Measurements from ENCODE around the gene ENTREP3.
A peak's percentile ranks its signal among the peaks of the same experiment; 100 is the strongest.
"Not testable (repeated sequence)": the region's sequence is repeated elsewhere in the genome, so short reads cannot be mapped to it uniquely, and the experiment has no call there.

The ENTREP3 gene

GRCh38 chr1:155250246-155250632, 5.0 kb downstream of the ENTREP3 start:
- peak; percentile 36 for DNase-seq

DNA sequence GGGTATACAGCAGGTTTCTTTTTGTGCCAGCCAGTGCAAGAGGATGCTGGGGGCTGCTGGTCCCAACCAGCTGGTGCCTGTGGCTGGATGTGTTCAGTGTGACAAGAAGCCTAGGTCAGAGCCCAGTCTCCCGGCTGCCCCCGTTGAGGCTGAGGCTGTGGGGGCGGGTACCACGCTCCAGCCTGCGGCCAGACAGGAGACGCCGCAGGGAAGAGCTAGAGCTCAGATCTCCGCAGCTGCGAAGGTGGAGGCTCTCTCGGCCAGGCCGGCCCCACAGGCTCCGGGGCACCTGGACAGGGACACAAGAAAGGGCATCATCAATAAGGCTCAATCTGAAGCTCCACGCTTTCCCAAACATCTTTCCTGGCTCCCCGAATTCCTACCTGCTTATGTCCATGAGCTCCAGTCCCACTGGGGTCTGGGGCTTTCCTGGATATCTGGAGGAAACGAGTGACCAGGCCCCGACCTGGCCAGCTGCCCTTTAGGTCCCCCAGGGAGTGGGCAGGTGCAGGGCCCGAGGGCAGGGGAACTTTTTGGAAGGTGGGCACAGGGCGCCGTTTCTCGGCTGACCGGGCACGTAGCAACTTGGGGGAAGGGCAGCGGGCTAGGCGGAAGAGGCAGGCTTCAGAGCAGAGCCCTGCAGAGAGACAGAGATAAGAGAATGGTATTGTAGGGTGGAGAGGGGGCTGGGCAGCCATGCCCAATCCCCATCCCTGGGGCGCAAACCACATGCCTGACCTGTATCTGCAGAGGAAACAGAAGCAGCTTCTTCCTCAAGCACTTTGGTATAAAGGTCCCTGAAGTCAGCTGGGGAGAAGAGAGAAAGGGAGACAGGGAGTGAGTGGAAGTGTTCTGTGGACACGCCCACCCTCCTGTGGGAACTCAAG, 7.4 kb downstream of the ENTREP3 start:
- no peak for DNase-seq

DNA sequence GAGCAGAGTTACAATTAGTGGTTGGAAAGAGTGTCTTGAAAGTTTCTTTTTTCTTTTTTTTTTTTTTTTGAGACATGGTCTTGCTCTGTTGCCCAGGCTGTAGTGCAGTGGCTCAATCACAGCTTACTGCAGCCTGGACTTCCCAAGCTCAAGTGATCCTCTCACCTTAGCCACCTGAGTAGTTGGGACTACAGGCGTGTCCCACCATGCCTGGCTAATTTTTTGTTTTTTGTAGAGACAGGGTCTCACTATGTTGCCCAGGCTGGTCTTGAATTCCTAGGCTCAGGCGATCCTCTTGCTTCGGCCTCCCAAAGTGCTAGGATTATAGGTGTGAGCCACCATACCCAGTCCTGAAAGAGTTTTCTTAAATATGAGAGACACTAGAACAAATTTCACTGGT, 8.5 kb downstream of the ENTREP3 start:
- DNase-seq: not testable (repeated sequence)

GRCh38 chr1:155245163-155245524, 10.1 kb downstream of the ENTREP3 start:
- no peak for DNase-seq

DNA sequence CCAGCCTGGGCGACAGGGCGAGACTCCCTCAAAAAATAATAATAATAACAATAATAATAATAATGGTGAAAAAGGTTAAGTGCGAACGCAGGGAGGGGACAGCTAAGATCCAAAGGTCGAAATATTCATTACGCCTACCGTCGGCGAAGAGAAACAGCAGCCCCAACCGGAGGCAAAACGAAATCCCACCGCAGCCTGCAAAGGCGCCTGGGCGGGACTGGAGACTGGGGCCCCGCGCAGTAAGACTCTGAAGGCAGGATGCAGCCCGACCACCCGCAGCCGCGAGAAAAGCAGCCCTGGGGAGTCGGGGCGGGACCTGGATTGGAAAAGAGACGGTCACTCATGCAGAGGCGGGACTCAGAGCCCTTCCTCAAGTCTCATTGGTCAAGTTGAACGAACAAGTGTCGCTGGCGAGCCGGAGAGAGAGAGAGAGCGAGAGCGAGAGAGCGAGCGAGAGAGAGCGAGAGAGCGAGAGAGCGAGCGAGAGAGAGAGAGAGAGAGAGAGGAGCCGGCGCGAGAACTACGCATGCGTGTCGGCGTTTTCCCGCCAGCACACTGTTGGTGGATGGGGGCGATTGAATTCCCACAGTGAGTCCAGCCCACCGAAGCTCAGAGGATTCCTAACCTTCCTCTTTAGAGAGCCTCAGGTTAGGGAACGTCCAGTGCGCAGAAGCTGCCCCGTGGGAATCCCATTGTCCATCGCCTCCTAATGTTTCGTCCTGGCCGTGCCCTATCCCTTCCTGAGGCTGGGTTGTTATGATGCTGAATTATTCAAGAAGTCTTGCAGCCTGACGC, 10.7 kb downstream of the ENTREP3 start:
- DNase-seq: peak; percentile 100

DNA sequence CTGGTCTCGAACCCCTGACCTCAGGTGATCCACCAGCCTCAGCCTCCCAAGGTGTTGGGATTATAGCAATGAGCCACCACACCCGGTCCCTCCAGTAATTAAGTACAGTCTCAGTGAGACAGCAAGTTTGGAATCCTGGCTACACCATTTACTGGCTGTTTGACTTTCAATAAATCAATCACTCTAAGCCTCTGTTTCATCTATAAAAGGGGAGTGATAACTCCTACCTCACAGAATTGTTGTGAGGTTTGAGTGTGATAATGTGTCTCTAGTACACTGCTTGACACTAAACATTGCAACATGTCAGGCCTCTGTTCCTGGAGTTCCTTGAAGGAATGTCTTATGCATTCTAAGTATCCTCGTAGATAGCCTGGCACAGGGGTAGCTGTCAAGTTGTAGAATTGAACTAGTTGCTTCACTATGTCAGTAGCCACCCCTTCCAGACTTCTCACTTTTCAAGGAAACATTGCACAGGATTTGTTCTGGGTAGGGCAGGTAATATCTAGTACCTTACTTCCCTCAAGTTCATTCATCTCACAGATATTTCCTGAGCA, 12.4 kb downstream of the ENTREP3 start:
- DNase-seq: no peak

DNA sequence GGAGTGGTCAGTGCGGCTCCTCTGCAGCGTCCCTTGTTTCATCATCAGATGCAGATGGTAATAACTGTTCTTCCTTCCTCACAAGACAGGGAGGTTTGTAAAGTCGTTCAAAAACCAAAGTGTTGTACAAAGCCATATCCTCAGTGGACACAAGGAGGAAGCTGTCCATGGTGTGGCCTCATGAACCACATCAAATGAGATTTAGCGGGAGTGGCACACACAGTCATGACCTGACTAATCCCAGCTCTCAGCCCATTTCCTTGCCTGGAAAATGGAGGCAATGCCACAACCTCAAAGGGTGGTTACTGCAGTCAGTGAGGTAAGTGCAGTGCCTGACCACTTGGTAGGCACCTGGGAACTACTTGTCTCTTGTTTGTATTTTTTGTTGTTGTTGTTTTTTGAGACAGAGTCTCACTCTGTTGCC, 13.4 kb downstream of the ENTREP3 start:
- DNase-seq: no peak

GRCh38 chr1:155241069-155241679, 14.1 kb downstream of the ENTREP3 start:
- peak; percentile 79 for DNase-seq

- DNase-seq: no peak
These were observed 18.8 kb downstream of the ENTREP3 start for GRCh38 chr1:155236451-155236850.

DNA sequence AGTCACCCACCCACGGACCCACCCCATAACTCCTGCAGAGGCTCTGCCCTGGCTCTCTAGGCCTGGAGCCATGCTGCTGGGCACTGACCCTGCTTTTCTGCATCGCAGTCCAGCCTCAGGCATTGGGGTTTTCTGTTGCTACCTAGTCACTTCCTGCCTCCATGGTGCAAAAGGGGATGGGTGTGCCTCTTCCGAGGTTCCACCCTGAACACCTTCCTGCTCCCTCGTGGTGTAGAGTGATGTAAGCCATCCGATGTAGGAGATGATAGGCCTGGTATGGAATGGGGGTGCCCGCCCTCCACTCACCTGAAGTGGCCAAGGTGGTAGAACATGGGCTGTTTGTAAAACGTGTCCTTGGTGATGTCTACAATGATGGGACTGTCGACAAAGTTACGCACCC, 19.9 kb downstream of the ENTREP3 start:
- DNase-seq: not testable (repeated sequence)

DNA sequence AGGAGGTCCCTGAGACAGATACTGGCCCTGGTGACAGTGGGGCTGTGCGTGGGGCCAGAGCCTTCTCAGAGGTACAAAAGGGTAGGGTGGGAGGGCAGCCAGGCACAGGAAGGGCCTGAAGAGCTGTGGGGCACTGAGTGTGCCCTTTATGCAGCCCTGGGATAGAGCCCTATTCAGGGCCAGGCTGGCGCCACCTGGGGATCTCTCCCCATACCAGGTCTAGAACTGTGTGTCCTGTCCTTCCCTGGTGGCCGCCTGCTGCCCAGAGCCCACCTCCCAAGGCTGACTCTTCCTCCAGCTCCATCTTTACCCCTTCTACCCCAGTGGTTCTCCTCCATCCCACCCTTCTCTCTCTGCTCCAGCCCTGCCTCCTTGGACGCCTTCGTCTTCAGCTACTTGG, 21.8 kb downstream of the ENTREP3 start:
- not testable (repeated sequence) for DNase-seq

- DNase-seq: peak; percentile 93
These were observed 23.0 kb downstream of the ENTREP3 start for GRCh38 chr1:155232001-155232978.

DNA sequence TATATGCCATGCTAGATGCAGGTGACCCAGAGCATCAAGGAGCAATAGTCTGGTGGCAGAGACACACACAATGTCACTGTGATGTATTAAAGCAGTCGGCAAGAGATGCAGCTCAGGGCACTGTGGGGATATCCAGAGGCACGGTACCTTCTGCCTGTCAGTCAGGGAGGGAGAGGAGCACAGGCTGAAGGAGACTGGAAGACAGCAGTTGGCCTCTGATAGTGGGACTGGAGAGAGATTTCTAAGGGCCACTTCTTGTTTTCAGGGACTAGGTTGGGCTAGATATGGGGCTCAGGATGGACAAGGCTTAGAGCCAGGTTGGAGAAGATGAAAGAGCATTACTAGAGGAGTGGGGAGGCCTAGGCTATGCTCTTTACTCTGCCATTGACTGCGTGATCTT, 24.0 kb downstream of the ENTREP3 start:
- not testable (repeated sequence) for DNase-seq

- no peak for DNase-seq
These were observed 27.2 kb downstream of the ENTREP3 start for GRCh38 chr1:155228096-155228427.

- peak; percentile 99 for DNase-seq
These were observed 27.8 kb downstream of the ENTREP3 start for GRCh38 chr1:155227261-155228095.

DNA sequence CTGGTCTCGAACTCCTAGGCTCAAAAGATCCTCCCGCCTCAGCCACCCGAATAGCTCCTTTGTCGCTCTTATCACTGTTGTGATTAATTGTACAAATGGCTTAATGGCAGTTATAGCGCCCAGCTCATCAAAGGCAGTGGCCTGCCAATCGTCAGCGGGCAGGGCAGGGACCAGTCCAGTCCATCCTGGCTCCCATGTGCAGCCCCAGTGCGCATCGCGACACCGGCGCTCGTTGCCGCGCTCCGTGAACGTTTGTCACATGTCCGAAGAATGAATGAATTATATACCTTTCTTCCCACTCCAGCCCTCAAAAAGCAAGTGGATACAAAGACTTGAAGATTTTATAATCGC, 28.4 kb downstream of the ENTREP3 start:
- DNase-seq: no peak

GRCh38 chr1:155226188-155226909, 28.9 kb downstream of the ENTREP3 start:
- peak; percentile 88 for DNase-seq

DNA sequence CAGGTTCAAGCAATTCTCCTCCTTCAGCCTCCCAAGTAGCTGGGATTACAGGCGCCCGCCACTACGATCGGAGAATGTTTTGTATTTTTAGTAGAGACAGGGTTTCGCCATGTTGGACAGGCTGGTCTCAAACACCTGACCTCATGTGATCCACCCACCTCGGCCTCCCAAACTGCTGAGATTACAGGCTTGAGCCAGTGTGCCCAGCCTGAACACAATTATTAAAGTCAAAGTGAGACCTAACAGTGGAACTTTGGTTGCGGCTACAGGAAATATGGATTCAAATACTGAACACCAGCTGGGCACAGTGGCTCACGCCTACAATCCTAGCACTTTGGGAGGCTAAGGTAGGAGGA, 29.9 kb downstream of the ENTREP3 start:
- not testable (repeated sequence) for DNase-seq

DNA sequence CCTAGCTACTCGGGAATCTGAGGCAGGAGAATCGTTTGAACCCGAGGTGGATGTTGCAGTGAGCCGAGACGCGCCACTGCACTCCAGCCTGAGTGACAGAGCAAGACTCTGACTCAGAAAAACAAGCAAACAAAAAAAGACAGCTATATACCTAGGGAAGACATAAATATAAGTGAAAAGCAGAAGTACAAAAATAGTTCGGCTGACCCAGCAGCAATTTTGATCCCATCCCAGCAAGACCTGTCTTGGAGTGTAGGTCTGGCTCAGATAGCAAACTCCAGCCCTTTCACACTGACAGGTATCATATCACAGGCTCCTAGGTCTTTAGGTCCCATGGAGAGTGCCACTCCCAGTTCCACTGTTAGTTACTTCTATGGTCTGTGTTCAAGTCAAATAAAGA, 32.2 kb downstream of the ENTREP3 start:
- no peak for DNase-seq

DNA sequence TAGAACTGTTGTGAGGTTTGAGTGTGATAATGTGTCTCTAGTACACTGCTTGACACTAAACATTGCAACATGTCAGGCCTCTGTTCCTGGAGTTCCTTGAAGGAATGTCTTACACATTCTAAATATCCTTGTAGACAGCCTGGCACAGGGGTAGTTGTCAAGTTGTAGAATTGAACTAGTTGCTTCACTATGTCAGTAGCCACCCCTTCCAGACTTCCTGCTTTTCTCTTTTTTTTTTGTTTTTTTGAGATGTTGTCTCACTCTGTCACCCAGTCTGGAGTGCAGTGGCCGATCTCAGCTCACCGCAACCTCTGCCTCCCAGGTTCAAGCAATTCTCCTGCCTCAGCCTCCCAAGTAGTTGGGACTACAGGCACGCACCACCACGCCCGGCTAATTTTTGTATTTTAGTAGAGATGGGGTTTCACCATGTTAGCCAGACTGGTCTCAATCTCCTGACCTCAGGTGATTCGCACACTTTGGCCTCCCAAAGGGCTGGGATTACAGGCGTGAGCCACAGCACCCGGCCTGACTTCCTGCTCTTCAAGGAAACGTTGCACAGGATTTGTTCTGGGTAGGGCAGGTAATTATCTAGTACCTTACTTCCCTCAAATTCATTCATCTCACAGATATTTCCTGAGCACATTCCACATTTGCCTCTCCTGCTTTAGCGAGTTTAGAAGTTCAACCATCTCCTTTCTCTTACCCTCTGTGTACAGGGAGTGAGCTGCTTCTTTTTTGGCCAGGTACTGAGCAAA, 34.9 kb downstream of the ENTREP3 start:
- DNase-seq: not testable (repeated sequence)

Measured in right hindlimb (tissue), 1 donor.